GM21447 (cell line): ENCODE data around the gene PLXNB3.

Experiments
- ATAC-seq: cut with Tn5 transposase; IDR thresholded peaks from one replicate; pipeline ENCODE4 v1.9.1; 2021; ENCODE audit not compliant: unreplicated experiment

The PLXNB3 gene

GRCh38 chrX:153750127-153750774, 13.8 kb upstream of the PLXNB3 start:
- no peak for ATAC-seq

GRCh38 chrX:153755136-153755535, 8.9 kb upstream of the PLXNB3 start:
- no peak for ATAC-seq

GRCh38 chrX:153761863-153762262, 2.2 kb upstream of the PLXNB3 start:
- ATAC-seq, result no peak

- ATAC-seq, result no peak
These were observed 1.3 kb upstream of the PLXNB3 start for GRCh38 chrX:153762626-153763173.

- no peak for ATAC-seq
These were observed 634 bp upstream of the PLXNB3 start for GRCh38 chrX:153763298-153763932.

GRCh38 chrX:153764786-153765137, 713 bp downstream of the PLXNB3 start:
- no peak for ATAC-seq

GRCh38 chrX:153765138-153766079, 1.4 kb downstream of the PLXNB3 start:
- ATAC-seq, result no peak

- no peak for ATAC-seq
These were observed 2.2 kb downstream of the PLXNB3 start for GRCh38 chrX:153766098-153766817.

GRCh38 chrX:153766871-153767673, 3.0 kb downstream of the PLXNB3 start:
- no peak for ATAC-seq

GRCh38 chrX:153767674-153768055, 3.6 kb downstream of the PLXNB3 start:
- no peak for ATAC-seq

- no peak for ATAC-seq
These were observed 4.5 kb downstream of the PLXNB3 start for GRCh38 chrX:153768311-153769157.

- no peak for ATAC-seq
These were observed 5.3 kb downstream of the PLXNB3 start for GRCh38 chrX:153769158-153769864.

GRCh38 chrX:153769865-153770600, 6.0 kb downstream of the PLXNB3 start:
- ATAC-seq, result no peak

- no peak for ATAC-seq
These were observed 6.8 kb downstream of the PLXNB3 start for GRCh38 chrX:153770601-153771414.

- ATAC-seq, result no peak
These were observed 7.6 kb downstream of the PLXNB3 start for GRCh38 chrX:153771415-153772315.
